EH (cell line): ENCODE data around the gene SLC1A1.
"Not testable (repeated sequence)": the region's sequence is repeated elsewhere in the genome, so short reads cannot be mapped to it uniquely, and the experiment has no call there.

Experiments
- DNase-seq: peaks from one replicate; pipeline ENCODE4 v3.0.0-alpha.2; 2015; ENCODE audit warnings: low read depth

Gene SLC1A1

DNA sequence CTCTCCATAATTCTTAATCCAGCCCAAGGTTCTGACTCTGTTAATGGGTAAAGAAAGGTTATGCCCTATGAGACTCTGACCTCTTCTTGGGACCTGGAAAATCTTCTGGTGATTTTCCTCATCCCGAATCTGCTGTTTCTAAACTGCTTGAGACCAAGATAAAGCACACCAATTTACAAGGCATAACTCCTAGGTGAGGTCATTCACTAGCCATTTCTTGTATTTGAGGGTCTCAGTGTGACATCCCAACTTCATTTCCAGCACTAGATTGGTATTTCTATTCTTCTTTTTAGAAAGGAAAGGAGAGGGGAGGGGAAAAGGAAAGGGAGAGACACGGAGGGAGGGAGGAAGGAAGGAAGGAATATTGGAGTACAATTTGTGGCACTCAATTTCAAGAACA is 51.6 kb downstream of the SLC1A1 start:
- no peak for DNase-seq

DNA sequence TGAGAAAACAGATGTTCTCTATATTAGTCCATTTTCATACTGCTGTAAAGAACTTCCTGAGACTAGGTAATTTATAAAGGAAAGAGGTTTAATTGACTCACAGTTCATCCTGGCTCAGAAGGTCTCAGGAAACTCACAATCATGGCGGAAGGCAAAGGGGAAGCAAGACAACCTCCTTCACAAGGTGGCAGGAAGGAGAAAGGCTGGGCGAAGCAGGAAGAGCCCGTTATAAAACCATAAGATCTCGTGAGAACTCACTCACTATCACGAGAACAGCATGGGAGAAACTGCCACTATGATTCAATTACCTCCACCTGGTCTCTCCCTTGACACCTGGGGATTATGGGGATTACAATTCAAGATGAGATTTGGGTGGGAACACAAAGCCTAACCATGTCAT is 54.4 kb downstream of the SLC1A1 start:
- not testable (repeated sequence) for DNase-seq

DNA sequence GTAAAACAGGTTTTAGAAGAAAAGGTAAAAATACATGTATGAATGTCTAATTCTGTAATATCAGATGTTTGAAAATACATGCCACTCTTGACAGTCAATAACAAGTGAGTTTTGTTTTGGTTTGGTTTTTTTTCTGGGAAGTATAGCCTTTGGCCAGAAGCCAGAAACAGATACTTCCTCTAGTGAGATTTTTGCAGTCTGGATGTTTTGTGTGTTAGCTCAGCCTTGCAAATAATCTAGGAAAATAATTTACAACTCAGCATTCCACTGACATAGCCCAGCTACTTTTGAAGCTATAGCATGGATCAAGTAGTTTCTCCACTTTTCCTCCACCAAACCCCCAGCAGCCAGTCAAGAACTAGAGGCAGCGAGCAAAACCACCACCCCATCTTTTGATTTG is 56.7 kb downstream of the SLC1A1 start:
- DNase-seq = peak; percentile 73

DNA sequence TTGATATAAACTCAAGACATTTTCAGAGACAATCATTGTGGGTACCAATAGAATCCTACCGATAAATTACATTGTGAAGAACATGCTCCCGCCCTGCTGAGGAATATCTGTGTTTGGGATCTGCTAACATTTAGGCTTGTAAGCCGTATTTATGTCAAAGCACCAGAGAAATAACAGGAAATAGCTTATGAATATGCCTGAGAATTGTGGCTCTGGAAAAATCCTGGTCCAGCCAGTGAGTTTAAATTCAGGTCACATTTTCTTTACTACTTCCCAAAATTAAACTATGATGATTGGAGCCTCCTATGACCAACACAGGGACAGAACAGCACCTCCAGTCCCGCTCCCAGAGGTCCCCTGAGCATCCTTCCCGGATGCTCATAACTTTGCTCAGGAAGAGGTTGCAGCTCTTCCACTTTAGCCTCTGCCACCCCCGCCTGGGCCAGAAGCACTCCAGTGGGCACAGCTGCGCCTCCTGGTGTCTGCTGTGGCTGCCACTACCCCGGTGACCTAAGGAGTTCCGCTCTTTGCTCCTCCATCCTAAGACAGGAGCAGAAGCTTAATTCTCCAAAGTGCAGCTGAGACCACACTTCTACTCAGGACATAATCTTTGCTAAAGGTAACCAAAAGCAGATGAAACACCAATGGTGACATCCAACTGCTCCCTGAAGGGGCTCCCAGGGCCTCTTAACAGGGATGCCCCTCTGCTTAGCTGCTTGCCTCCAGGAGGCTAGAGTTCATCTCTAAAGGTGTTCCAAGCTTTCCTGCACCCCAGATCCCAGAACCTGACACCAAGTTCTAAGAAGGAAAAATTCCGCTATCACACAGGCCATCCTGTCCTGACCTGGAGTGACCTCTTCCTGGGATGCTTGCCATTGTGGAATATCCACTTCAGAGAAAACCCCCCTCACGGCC is 58.8 kb downstream of the SLC1A1 start:
- DNase-seq = no peak

DNA sequence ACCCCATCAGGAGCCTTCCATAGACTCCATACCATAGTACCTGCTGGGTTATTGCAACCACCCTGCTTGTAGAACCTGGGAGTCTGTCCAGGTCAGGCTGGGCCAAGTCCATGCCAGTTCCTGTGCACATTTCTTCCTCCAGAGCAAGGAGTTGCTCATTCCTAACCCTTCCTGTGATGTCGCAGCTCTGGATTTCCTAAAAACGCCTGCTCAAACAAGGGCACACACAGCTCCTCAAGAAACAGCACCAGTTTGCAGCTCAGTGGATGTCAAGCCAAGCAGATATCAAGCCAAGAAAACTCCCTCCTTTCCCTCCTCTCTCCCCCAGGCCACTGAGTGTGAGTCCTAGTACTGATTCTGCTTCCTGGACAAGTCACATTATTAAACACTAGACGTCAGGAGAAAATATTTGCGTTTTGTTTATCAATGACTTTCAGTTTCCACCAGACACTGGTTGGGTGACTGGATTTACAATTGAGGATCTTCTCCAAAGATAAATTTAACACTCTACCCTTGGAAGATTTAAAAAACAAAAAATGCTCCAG is 59.6 kb downstream of the SLC1A1 start:
- DNase-seq = peak; percentile 38

DNA sequence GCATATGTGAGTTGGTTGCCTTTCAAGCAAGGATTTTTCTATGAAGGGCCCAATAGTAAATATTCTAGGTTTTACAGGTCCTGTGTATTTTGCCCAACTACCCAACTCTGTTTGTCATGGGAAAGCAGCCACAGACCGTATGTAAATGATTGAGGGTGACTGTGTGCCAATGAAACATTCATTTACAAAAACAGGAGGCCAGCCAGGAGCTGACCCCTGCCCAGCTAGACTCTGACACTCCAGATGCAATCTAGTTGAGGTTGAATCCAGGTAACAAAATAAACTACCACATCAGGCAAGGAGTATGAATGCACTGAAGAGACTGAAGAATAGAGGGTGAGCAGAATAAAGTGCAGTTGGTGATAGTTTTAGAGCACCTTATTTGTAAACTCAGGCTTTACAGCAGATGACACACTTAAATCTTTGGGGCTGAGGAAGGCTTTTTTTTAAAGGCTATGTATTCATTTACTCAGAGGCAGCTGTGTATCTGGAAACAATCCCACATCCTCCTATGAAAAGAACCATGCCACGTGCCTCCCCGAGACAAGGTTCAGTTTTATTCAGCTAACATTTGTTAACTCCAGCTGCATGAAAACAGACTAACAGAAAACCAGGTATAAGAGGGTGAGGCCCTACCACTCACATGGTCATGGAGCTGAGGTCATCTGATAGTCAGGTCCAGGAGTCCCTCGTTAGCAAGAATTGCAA is 60.7 kb downstream of the SLC1A1 start:
- DNase-seq = no peak

DNA sequence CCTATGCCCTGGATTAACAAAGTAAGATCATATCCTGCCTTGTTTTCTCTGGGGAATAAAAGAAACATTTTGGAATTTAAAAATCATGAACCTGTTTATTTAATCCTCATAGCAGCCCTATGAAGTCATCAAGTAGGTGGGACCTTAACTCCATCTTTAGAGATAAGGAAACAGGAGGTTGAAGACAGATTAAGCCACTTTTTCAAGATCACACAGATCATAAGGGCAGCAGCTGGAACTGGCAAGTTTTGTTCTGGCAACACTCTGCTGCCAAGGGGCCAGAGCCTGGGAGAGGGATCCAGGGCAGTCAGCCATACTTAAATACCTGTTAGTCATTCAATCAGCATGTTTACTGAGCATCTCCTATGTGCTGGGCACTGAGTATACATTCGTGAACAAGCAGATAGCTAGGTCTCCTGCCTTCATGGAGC is 63.7 kb downstream of the SLC1A1 start:
- DNase-seq = peak; percentile 55

DNA sequence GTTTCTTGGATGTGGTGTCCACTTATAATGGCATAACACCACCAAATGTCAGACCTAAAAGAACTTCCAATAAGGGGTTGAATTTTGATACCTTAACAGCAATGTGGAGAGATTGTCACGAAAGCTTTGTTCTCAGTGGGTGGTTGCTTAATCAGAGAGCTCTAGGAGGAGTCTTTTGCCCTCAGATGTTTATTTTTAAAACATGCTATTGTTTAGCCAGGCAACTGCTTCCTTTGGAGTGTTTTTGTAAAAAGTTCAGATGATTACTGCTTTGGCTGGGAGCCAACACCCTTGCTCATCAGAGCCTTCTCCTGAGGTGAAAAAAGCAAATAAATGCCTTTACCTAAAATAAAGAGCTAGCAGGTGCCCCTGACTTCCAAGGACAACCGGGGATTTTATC is 65.0 kb downstream of the SLC1A1 start:
- peak; percentile 34 for DNase-seq

DNA sequence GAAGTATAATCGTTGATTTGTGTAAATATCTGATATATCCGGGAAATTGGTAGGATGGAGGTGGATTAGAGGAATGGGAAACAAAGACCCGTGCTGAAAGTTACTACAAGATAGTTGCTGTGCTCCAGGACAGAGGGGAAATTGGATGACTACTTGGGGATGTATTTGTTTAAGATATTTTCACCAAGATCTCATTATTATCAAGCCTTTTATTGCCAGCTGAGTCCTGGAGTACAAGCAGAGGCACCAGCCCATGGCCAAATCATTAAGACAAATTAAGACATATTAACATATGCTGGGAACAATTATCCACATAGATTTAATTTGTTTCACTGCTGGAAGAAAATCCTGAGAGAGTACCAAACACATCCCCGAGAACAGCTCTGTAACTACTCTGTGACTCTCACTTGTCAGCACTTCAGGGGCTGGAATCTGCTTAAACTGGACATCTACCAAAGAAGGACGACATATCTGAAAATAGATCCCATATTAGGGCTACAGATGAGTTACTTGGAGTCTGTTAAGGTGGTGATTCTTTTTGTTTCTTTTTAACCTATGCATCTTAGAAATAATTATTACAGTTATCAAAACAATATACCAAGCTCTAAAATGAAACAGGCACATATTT is 68.2 kb downstream of the SLC1A1 start:
- DNase-seq = no peak

DNA sequence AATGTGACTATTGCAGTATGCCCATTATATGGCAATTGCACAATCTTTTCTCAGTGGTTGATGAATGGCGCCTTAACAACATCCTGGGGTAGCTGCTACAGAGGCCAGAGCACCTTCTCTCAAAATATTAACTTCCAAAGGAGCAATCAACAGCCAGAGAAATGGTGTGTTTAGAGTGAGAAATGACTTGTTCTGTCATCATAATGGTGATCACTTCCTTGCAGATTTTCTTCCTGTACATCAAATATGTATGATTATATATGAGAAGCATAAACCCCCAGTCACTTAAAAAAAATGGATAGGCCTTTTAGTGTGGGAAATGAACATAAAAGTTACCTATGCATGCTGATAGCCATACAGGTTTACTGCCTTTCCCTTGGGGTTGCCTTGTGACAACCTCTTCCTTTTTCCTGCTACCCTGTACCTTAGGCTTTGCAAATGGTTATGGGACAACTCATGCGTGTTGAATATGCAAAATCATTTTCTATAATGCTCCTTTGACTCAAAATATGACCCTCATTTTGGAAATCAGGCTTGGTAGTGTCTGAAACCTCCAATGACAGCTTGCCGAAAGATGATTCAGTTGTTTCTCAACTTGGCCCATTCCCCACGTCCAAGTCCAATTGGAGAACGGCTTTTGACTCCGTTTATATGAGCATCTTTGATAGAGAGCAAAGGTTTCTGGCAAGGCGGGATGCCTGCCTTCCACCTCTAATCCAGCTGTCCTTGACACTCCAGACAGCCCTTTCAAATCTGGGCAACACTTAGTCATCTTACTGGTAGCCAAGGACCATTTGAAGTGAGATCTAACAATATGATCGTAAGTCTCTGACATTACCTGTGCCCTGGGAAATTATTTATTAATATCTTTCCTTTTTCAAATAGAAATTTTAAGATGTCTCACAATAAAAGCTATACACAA is 69.3 kb downstream of the SLC1A1 start:
- DNase-seq = no peak

DNA sequence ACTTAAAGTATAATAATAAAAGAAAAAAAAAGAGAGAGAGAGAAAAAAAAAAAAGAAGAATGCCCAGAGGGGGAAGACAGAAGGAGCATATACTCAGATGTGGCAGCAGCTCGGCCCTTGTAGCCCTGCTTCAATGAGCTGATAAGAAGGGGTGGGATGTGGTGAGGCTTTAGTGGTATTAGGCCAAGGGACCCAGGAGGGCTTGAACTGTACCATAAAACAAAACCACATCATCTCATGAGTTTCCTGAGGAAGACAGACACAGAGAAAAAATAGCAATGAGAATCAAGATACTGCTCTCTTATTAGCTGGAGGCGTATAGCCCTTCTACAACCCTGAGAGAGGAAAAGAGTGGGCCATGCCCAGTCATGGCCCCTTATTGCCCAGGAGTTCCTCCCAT is 72.8 kb downstream of the SLC1A1 start:
- DNase-seq = no peak

DNA sequence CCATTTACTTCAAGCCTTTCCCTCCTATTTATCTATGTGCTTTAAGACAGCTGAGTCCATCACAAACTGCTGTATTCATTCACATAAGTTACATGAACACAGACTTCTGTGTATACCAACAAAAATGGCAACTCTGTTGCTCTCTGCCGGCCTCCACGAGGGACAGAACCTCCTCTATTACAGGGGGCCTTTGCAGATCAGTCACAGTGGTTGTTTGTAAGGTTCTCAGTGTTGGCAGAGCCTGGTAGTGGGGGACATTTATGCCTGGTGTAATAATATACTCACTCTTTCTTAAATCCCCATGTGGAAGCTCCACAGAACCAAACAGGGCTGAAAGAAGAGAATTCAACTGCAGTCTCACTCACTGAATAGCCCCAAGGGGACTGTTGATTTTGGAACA is 76.5 kb downstream of the SLC1A1 start:
- no peak for DNase-seq

DNA sequence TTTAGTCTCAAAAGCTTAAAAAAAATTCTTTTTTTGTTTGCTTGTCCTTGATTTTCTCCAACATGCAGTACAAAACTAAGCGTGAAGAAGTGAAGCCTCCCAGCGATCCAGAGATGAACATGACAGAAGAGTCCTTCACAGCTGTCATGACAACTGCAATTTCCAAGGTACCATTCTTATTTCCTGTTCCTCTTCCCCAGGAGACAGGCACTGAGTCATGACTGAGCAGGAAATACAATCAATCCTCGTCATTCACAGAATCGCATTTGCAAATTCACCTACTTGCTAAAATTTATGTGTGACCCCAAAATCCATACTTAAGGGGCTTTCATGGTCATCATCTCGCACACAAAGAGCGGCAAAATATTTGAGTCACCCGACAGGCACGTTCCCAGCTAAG is 77.3 kb downstream of the SLC1A1 start:
- DNase-seq = no peak

DNA sequence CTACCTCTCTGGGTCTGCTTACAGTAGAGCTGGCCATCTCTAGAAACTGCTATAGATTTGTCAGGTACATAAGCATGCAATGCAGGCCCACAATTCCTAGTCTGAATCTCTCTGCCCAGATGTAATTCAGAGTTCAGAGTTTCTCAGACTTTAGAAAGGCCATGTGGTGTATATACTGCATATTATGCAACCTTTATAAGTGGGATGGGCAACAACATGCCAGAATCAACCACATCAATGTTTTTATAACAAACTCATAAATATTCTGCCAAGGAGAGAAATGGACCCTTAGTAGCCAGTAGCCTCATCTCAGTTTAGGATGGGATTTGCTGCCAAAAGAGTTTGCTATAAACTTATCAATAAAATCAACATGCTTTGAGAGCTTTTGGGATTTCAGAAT is 78.8 kb downstream of the SLC1A1 start:
- peak; percentile 27 for DNase-seq

DNA sequence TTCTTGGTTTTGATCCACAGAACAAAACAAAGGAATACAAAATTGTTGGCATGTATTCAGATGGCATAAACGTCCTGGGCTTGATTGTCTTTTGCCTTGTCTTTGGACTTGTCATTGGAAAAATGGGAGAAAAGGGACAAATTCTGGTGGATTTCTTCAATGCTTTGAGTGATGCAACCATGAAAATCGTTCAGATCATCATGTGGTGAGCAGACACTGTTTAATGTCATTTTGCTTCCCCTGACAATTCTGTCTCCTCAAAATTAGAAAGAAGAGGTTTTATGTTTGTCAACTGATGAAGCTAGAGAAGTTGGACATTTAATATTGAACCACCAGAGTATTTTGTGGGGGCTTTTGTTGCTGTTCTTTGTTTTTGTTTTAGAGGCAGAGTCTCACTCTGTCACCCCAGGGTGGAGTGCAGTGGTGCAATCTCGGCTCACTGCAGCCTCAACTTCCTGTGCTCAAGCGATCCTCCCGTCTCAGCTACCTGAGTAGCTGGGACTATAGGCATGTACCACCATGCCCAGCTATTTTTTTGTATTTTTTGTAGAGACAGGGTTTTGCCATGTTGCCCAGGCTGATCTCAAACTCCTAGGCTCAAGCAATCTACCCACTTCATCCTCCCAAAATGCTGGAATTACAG is 82.0 kb downstream of the SLC1A1 start:
- DNase-seq = no peak

DNA sequence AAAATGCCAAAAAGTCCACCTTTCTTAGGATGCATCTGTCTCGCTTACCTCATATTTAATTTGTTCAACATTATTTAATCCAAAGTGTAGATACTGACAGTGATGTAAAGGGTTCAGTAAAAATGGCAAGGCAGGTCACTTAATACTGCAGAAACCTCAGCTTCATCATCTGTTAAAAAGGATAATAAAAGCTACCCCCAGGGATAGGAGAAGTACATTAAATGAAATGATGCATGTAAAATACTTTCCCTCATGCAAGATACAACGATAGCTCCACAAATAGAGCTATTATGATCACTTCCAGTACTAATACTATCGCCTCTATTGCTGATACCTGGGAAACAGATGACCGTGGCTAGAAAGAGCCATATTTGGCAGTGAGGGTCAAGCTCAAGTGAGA is 82.9 kb downstream of the SLC1A1 start:
- DNase-seq = no peak

DNA sequence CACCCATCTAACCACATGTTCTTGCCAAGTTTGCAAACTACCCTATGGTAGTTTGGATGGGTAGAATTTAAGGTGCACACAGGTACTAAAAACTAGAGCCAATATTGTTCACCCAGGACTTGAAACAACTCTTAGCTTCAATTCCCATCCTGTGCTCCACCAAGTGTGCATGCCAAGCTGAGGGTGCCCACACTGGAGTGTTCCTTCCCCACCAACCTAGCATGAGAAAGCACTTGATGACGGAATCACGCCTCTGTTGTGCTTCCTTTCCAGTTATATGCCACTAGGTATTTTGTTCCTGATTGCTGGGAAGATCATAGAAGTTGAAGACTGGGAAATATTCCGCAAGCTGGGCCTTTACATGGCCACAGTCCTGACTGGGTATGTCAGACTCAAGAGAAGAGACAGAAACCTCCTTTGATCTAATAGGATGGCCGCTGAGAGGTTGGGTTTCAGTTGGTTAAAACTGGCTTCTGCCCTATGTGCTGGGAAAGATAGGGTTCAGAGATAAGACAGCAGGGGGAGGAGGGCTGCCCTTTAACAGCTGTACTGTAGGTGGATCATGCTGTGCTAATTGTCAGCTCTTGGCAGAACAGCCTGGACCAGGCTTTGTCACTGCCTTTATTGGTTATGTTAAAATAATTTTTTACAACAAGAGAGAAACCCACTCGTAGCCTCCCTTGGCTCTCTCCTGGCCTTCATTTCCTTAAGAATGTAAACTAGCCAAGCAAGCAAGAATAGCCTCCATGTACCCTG is 83.5 kb downstream of the SLC1A1 start:
- DNase-seq = no peak

DNA sequence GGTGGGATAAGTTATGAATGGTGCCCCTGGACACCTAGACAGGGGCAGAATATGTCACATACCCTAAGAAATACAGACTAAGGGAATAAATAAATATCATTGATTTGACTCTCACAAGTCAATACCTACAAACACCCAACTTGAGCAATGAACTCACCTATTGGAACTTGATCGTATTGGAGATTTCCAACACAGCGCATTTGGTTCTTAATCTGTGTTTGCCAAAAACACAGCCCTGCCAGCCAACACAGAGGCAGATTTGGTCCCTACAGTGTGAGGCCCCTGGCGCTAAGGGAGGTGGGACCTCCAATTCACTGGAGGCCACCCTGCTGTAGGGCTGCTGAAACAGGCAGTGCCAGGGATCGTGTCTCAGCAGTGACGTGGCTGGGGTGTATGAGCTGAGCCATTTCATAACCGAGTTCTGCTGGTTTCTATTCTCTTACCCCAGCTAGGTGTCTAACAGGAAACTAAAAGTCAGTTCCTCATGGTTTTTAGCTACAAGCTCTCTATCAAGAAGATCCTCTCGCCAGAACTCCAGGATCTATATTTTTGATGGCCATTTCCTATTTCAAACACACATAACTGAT is 84.5 kb downstream of the SLC1A1 start:
- no peak for DNase-seq

DNA sequence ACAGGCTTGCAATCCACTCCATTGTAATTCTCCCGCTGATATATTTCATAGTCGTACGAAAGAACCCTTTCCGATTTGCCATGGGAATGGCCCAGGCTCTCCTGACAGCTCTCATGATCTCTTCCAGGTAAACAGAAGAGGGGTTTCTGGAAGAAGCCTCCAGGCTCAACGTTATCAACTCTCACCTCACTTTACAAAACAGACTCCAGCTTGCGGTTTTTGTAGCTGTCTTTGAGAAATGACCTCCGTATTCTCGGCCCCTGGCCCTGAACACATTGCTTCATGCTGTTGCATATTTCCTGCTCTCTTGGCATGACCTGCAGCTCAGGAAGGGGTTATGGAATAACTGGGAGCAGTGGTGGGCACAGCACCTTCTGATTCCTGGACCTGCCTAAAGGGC is 85.7 kb downstream of the SLC1A1 start:
- DNase-seq = no peak

DNA sequence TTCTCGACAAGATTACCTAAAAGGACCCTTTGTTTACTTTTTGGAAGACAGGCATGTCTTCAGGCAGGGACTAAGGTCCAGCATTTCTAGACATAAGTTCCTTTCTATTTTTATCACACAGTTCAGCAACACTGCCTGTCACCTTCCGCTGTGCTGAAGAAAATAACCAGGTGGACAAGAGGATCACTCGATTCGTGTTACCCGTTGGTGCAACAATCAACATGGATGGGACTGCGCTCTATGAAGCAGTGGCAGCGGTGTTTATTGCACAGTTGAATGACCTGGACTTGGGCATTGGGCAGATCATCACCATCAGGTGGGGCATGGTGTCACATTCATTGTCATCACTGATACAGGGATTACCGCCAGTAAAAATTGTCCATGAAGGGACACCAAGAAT is 86.2 kb downstream of the SLC1A1 start:
- DNase-seq = no peak
